Epithelial cell of esophagus (primary cell): ENCODE data around the gene PHACTR2.
"Not testable (repeated sequence)": the region's sequence is repeated elsewhere in the genome, so short reads cannot be mapped to it uniquely, and the experiment has no call there.

ENCODE experiments used
- DNase-seq: peaks from one replicate; pipeline ENCODE4 v3.0.0; 2010; ENCODE audit warnings: low read depth
- H3K4me3 ChIP-seq: 2 replicates; pipeline ENCODE4 v1.5.1; 2011; ENCODE audit warnings: mild to moderate bottlenecking, low read length, control low read depth
- TF ChIP-seq, protein P1 (sequence below): IDR thresholded peaks from 2 replicates; pipeline ENCODE4 v1.5.1; 2011; ENCODE audit warnings: low read depth, mild to moderate bottlenecking, low read length, control low read depth, inconsistent platforms; ENCODE audit not compliant: insufficient read depth; ENCODE audit errors: missing control alignments

The PHACTR2 gene

DNA sequence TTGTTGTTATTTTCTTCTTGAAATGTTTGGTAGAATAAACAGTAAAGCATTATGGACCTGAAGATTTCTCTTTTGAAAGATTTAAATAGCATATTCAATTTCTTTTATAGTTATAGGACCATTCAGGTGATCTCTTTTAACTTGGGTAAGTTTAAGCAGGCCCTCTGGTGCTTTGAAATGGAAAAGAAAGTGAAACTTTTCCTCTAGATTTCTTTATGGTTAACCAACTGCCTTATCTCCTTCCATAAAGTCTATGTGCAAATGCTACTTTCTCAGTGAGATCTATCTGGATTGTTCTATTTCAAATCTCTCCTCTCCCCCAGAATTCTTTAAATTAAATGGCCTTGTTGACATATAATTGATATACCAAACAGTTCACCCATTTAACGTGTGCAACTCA, 54.0 kb downstream of the PHACTR2 start:
- DNase-seq, result no peak
- H3K4me3 ChIP-seq, result no peak overlapping the region
- TF ChIP-seq, protein P1, sequence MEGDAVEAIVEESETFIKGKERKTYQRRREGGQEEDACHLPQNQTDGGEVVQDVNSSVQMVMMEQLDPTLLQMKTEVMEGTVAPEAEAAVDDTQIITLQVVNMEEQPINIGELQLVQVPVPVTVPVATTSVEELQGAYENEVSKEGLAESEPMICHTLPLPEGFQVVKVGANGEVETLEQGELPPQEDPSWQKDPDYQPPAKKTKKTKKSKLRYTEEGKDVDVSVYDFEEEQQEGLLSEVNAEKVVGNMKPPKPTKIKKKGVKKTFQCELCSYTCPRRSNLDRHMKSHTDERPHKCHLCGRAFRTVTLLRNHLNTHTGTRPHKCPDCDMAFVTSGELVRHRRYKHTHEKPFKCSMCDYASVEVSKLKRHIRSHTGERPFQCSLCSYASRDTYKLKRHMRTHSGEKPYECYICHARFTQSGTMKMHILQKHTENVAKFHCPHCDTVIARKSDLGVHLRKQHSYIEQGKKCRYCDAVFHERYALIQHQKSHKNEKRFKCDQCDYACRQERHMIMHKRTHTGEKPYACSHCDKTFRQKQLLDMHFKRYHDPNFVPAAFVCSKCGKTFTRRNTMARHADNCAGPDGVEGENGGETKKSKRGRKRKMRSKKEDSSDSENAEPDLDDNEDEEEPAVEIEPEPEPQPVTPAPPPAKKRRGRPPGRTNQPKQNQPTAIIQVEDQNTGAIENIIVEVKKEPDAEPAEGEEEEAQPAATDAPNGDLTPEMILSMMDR, result no peak

DNA sequence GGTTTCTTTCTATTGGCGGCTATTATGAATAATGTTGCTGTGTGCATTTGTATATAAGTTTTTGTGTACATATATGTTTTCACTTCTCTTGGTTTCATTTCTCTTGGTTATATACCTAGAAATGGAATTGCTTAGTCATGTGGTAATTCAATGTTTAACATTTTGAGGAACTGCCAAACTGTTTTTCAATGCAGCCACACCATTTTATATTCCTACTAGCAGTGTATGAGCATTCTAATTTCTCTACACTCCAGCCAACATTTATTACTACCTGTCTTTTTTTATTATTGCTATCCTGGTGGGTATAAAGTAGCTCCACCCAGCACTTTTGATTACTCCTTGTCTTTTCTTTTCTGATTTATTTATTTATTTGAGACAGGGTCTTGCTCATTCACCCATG, 54.8 kb downstream of the PHACTR2 start:
- H3K4me3 ChIP-seq, result no peak overlapping the region
- TF ChIP-seq, protein P1, result no peak
- no peak for DNase-seq

DNA sequence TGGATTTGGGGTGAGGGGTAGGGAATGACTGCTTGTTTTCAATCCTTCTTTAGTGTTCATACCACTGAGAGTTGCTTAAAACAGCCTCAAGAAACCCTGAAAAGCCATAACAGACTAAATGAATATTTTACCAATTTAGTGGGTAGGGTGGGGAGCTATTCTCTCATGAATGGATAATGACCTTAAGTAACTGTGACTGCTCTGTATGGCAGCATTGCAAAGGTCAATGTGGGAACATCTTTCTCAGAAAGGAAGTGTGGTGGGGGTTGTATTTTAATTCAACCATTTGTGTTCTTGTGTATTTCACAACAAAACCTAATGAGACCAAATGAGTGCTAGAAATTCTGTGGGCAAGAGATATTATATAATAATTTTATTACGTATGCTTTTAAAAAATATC, 55.7 kb downstream of the PHACTR2 start:
- no peak for DNase-seq
- TF ChIP-seq, protein P1, result no peak
- no peak overlapping the region for H3K4me3 ChIP-seq

DNA sequence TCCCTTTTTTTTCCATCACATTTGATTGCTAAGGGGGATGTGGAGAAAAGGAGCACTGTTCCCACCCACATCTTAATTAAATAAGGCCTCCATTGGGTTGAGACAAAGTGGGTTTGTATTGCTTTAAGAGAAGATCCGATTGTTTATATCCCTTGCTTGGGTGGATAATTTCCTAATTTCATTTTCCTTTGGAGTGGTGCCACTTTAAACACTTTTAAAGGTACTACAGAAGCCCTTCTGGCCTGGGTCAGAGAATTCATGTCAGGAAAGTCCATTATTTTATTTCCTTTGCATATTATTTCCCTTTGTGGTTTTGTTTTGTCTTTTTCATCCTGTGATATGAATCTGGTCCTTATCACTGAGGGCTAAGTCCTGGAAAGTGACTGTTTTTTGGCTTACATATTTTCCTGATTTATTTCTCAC, 56.9 kb downstream of the PHACTR2 start:
- no peak overlapping the region for H3K4me3 ChIP-seq
- no peak for DNase-seq
- TF ChIP-seq, protein P1, result no peak

DNA sequence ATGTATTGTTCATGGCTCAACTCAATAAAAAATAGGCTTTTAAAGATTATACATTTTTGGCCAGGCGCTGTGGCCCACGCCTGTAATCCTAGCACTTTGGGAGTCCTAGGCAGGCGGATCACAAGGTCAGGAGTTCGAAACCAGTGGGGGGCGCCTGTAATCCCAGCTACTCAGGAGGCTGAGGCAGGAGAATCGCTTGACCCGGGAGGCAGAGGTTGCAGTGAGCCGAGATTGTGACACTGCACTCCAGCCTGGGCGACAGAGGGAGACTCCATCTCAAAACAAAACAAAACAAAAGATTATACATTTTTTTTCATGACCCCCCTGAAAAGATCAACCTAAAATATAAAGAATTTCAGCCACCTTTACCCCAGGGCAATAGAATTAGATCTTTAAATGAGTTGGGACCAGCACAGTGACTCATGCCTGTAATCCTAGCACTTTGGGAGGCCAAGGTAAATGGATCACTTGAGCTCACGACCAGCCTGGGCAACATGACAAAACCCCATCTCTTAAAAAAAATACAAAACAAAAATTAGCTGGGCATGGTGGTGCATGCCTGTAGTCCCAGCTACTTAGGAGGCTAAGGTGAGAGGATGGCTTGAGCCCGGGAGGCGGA, 60.4 kb downstream of the PHACTR2 start:
- H3K4me3 ChIP-seq, result not testable (repeated sequence)
- DNase-seq, result peak; percentile 19

DNA sequence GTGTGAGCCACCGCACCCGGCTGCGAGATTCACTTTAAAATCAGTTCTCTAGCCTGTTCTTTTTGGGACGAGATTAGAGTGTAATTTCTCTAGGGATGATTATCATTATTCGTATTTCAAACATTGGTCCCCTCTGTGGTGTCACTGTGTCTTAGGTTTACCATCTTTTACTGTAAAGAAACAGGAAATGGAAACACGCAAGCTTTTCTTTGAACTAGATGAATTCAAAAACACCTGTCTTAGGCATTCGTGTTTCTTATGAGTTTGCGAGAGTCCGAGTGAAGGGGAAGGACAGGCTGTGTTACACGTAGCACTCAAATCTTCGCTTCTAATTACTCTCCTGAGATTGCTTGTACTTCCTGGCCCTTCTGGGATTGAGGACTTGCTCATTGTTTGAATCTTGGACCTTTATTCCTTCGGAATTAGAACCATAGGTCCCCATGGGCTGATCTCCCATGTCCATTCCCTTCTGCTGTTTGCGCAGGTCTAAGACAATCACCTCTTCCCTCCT, 61.6 kb downstream of the PHACTR2 start:
- no peak for DNase-seq
- TF ChIP-seq, protein P1, result no peak
- no peak overlapping the region for H3K4me3 ChIP-seq

DNA sequence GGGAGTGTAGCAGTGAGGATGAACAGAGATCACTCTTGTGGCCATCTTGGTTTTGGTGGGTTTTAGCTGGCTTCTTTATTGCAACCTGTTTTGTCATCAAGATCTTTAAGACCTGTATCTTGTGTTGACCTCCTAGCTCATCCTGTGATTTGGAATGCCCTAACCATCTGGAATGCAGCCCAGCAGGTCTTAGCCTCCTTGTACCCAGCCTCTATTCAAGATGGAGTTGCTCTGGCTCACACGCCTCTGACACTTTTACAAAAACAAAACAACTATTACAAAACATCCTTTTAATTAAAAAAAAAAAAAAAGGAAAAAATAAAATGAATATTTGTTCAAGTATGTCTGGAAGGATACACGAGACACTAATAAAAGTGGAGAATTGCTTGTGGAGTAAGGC, 62.4 kb downstream of the PHACTR2 start:
- TF ChIP-seq, protein P1, result no peak
- no peak for DNase-seq
- no peak overlapping the region for H3K4me3 ChIP-seq
